Uterus (tissue), 2 donors: Measurements from ENCODE around the gene PTPRN.

Experiments used
- POLR2A ChIP-seq, 2 donors: fragments of 450-650 bp; IDR thresholded peaks; one replicate each; pipeline ENCODE4 v1.6.1; 2016; ENCODE audit warnings: antibody characterized with exemption in 2 of 2, mild to moderate bottlenecking in 1 of 2, moderate library complexity in 1 of 2
- TF ChIP-seq, protein P1 (sequence below), 4 experiments: fragments of 200-600 bp in 2 of 4; fragments of 450-650 bp in 2 of 4; sonication (generic) in 2 of 4; IDR thresholded peaks; one replicate each; pipeline ENCODE4 v1.5.1; 2016 to 2019; ENCODE audit warnings: antibody characterized with exemption in 4 of 4, mild to moderate bottlenecking in 2 of 4, moderate library complexity in 1 of 4

DNA sequence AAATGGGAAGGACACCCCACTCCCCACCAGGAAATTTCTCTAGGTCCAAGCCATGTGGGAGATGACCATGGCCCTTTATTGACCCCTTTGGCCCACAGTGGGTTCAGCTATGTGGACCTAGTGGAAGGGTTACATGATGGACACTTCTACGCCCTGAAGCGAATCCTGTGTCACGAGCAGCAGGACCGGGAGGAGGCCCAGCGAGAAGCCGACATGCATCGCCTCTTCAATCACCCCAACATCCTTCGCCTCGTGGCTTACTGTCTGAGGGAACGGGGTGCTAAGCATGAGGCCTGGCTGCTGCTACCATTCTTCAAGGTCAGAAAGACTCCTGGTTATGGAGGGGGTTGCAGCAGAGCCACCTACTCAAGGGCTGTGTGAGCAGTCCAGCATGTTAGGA, 62.6 kb downstream of the PTPRN start:
- TF ChIP-seq, protein P1, sequence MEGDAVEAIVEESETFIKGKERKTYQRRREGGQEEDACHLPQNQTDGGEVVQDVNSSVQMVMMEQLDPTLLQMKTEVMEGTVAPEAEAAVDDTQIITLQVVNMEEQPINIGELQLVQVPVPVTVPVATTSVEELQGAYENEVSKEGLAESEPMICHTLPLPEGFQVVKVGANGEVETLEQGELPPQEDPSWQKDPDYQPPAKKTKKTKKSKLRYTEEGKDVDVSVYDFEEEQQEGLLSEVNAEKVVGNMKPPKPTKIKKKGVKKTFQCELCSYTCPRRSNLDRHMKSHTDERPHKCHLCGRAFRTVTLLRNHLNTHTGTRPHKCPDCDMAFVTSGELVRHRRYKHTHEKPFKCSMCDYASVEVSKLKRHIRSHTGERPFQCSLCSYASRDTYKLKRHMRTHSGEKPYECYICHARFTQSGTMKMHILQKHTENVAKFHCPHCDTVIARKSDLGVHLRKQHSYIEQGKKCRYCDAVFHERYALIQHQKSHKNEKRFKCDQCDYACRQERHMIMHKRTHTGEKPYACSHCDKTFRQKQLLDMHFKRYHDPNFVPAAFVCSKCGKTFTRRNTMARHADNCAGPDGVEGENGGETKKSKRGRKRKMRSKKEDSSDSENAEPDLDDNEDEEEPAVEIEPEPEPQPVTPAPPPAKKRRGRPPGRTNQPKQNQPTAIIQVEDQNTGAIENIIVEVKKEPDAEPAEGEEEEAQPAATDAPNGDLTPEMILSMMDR (IDR thresholded peaks at IDR 0.05), result no peak
- no peak for TF ChIP-seq POLR2A (IDR thresholded peaks at IDR 0.05)
